GM18951 (cell line): Measurements from ENCODE around the gene TSEN2.
"Not testable (repeated sequence)": the region's sequence is repeated elsewhere in the genome, so short reads cannot be mapped to it uniquely, and the experiment has no call there.

Experiments used
- POLR2A ChIP-seq: IDR thresholded peaks from 4 replicates; pipeline ENCODE4 v1.6.1; 2011; ENCODE audit warnings: mild to moderate bottlenecking; ENCODE audit not compliant: insufficient read length, insufficient read depth; ENCODE audit errors: extremely low read depth
- in situ Hi-C: fragments of 300-500 bp; cut with MboI; formaldehyde crosslinking; loops from one replicate; pipeline ENCODE4 v1.12.0; 2022; ENCODE audit warnings: low sequenced_read_pairs, mixed read lengths, inconsistent platforms; ENCODE audit not compliant: unreplicated experiment

TSEN2 gene

DNA sequence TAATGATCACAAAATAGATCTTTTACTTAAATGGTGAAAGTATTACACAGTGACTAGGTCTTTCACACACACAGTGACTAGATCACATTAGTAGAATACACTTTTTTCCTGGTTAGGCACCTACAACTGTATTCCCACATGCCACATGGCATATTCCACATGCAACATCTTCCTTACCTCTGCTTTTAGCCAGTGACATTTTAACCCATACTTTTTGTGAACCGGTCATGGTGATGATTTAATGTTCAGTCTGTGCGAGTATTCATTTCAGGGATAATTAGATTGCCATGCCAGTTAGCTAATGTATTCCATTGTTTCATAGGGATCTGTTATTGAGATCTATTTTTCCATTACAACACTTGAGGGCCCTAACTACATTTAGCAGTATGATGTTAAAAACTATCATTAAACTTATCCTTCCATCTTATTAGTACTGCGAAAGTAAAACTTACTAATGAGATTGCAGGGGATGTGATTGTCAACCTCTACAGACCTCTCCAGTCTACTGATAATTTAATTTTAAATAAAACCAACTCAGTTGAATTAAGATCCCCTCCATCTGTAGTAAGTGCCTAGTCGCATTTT is 28.3 kb downstream of the TSEN2 start:
- in situ Hi-C loops: no loop called here
- no peak for TF ChIP-seq POLR2A

DNA sequence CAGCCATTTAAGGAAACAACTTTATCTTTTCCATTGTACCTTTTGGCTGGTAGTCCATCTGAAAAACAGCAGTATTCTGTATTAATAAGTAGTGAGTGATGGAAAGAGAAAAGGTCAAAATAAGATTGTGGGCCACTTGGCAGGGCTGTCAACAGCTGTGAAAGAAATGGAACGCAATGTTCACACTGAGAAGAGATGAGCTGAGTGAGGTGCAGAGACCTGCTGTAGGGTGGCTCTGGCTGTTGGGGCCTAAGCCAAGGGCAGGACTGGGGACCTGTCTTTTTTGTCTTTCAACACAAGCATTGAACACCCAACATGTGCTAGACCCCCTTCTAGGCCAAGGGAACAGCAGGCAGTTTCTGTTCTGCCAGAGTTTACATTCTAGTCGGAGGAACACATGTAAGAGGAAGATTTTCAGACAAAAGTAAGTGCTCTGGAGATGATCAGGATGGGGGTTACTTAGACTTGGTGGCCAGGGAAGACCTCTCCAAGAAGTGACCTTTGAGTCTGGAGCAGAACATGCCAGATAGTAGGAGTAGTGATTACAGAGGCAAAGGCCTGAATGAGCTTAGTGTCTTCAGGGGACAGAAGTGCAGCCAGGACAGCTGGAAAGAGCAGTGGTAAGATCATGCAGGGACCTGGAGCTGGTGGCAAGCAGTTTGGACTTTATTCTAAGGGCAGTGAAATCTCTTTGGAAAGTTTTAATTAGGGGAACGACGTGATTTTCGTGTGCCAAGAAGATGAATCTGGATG is 29.6 kb downstream of the TSEN2 start:
- in situ Hi-C loops: no loop called here
- no peak for TF ChIP-seq POLR2A

DNA sequence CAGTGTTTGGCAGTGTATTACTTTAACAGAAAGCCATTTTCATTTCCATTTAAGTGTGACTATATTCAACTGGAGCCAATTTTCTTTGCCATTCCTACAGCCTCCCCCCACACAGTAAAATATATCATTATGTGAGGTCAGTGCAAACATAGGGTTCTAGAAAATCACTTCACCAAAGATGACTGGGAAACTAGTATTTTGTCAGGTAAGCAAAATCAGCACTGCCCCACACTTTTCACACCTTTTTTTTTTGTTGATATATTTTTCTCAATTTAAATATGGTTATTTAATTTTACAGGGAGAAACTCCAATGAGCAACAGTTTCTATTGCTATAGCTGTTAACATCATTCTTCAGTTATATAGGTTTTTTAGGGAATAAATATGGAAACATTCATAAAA is 31.4 kb downstream of the TSEN2 start:
- TF ChIP-seq POLR2A: no peak
- in situ Hi-C loops: no loop called here

DNA sequence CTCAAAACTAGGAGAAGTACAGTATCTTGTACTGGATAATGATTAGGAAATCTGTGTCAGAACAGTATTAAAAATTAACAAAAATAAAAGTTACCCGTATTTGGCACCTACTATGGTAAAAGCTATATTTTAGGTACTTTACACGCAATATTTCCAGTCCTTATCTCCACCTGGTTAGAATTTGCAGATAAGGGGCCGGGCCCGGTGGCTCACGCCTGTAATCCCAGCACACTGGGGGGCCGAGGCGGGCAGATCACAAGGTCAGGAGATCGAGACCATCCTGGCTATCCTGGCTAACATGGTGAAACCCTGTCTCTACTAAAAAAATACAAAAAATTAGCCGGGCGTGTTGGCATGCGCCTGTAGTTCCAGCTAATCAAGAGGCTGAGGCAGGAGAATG is 32.6 kb downstream of the TSEN2 start:
- no peak for TF ChIP-seq POLR2A
- in situ Hi-C loops: no loop called here

DNA sequence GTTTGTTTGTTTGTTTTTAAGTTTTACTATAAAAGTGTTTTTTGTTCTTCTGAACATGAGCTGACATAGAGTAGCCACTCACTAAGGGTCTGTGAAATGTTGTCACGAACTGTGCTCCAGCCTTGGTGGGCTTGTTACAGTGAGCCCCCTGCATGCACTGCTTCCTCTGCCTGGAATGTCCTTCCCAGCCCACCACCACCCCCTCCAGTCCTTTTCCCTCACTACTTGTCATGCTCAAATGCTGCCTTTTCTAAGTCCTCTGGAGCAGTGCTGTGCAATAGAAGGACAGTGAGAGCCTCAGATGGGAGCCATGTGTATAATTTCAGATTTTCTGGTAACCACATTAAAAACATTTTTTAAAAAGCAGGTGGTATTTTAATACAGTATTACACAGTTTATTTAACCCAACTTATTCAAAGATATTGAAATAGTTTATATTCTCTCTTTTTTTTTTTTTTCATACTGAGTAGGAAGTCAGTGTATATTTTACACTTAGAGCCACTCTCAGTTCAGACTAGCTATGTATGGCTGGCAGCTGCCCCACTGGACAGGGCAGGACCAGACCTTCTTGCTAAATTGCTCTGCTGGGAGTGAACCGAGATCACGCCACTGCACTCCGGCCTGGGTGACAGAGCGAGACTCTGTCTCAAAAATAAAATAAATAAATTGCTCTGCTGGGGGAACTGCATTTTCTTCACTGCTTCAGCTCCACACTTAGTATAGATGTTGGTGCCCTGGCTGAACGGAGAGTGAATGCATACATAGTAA is 34.2 kb downstream of the TSEN2 start:
- TF ChIP-seq POLR2A: no peak
- in situ Hi-C loops: no loop called here

DNA sequence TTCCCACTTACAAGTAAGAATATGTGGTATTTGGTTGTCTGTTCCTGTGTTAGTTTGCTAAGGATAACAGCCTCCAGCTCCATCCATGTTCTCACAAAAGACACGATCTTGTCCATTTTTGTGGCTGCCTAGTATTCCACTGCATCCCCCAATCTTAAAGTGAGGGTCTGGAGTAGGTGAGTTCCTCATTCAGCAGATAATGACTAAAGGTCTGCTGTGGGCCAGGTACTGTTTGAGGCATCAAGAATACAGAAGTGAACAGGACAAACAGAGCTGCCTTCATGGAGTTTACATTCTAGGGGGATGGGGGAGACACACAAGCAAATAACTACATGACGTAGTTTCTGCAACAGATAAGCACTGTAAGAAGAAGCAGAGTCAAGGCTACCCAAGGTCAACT is 36.7 kb downstream of the TSEN2 start:
- in situ Hi-C loops: no loop called here
- no peak for TF ChIP-seq POLR2A

DNA sequence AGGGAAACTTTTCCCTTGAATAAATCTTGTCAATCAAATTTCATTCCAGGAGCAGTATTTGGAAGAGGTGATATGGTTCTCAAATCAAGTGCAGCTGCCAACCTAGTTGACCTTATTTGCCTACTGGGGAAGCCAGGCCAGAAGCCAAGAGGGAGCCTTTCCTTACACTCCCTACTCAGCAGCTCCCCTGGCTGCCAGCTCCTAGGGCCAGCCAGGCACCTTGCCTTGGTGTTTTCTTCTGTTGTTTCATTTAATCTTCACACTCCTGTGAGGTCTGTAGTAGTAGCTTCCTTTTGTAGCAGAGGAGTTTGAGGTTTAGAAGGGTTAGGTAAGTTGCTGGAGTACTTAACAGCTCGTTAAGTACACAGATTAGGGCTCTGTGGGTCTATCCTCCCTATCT is 38.4 kb downstream of the TSEN2 start:
- TF ChIP-seq POLR2A: no peak
- in situ Hi-C loops: no loop called here

DNA sequence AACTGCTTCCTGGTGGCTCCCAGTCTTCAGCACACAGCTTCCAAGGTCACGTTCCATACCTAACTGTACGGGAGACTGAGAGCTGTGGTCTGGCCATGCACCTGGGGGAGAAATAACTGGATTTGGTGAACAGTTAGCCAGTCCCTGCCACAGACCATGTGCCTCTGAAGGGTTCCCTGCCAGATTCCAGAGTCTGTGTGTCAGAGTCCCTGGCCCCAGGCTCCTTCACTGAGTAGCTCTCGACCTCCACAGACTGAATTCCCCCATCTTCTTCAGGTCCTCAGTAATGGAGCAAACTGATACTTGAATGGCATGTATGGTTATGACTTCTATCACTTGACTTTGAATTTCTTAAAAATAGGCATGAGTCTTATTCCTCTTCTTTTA is 43.5 kb downstream of the TSEN2 start:
- TF ChIP-seq POLR2A: no peak
- in situ Hi-C loops: no loop called here

DNA sequence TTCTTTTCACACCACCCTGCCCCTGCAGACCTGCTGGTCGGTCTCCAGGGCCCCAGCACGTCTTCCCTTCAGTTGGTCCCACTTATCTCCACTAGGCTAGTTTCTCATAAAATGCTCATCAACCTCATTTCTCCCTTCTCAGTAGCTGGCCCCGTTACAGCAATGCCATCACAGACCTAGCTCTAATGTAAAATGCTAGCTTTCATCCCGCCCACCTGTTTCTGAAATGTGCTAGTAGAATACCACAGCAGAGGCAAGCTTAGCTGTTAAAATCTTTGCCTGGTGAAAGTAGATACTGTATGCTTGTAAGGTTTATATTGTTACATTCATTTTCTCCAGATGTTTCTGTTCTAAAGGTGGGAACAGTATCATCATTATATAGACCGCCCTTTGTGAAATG is 47.9 kb downstream of the TSEN2 start:
- in situ Hi-C loops: no loop called here
- no peak for TF ChIP-seq POLR2A

DNA sequence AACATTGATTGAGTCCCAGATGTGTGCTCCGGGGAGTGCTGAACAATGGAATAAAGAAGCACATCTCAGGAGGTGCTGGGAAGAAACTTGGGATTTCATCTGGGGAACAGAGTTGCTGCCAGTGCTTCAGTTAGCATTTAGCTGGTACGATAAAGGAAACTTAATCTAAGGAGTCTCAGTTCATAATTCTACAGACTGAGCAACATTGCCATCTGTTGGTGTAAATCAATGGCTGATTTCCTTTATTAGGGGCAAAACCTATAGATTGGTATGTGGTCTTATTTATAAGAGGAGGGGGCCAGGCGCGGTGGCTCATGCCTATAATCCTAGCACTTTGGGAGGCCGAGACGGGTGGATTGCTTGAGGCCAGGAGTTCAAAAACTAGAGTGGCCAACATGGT is 52.1 kb downstream of the TSEN2 start:
- in situ Hi-C loops: no loop called here
- no peak for TF ChIP-seq POLR2A

DNA sequence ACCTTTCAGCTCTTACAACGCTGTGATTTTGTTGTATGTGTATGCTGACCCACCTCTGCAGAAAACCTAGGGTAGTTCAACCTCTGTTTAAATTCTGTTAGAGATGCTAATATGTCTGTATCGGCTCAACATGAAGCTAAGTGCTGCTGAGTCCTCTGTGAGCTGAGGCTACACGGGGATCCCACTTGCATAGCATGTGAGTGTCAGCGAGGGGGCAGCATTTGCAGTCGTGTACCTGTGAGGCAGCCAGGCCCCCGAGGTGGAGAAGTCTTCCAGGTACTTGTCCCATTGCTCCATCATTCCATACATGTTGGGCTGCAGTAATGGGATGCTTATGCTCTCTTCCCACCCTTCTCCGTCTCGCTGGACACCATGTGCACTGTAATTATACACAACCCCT is 57.3 kb downstream of the TSEN2 start:
- TF ChIP-seq POLR2A: no peak
- in situ Hi-C loops: no loop called here

DNA sequence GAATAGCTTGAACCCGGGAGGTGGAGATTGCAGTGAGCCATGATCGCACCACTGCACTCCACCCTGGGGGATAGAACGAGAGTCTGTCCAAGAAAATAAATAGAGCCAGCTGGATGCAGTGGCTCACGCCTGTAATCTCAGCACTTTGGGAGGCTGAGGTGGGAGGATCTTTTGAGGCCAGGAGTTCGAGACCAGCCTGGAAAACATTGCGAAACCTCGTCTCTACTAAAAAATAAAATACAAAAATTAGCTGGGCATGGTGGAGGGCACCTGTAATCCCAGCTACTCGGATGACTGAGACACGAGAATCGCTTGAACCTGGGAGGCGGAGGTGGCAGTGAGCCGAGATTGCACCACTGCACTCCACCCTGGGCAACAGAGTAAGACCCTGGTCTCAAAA is 59.2 kb downstream of the TSEN2 start:
- in situ Hi-C loops: not testable (repeated sequence)

DNA sequence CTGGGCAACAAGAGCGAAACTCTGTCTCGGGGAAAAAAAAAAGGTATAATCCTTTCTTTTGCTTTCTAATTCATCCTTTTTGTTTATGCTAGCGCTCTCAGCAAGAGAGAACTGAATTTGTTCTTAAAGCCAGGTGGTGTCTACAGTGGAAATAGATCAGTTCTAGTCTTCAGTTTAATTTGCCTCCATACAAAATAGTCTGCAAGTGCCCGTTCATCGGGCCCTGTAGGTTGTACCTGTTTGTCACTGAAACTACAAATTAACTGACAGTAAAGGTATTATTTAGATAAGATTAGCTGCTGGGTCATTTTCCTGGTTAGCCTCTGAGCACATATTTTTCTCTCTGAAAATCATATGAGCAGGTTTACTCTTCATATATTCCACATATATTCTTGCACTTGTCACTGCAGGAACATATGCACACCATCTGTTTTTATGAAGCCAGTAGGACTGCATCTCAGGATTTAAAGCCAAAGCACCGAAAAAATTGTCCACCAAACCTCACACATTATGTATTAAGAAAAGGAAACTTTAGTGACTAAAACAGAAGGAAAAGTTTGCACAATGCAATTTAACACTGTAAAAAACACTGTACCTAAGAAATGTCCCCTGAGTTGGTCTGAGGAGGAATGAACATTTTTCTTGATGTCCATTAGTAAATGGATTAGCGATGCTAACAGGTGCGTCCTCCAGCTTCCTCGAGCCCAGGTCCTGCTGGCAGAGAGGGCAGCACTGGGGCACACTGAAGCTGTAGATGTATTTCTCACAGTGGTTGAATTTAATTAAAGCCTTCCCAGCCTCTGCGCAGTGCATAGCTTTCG is 60.6 kb downstream of the TSEN2 start:
- no peak for TF ChIP-seq POLR2A
- in situ Hi-C loops: no loop called here

DNA sequence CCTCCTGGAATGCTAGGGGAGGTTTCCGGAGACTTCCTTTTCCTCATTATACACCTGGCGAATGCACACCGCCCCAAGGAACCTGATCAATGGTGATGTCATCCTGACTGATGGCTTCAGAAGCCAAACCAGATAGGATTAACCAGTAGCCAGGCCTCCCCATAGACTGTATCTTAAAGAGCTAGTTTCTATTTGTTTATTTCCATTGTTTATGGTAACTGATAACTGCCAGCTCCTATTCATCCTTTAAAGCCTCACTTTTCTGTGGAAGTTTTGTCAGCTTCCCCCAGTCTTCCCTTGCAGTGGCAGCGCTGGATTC is 61.2 kb downstream of the TSEN2 start, which contains the start of gene MKRN2OS:
TSS of gene MKRN2OS (minus strand) at position 27 of the 319 bp plus-strand sequence. CDS start 35 bp downstream, outside the sequence.
- in situ Hi-C loops: no loop called here
- no peak for TF ChIP-seq POLR2A
